ENCODE measurements around the gene NEK7. TPM values are rescaled to one million over a fixed set of nuclear protein-coding genes. Genes with fewer than 3 reads are reported as not detected.

Gene NEK7
- total RNA-seq, 4 donors from 2014 or later = 123 to 219 (median 141) TPM

GRCh38 chr1:198271467-198271866 lies 114.7 kb downstream of the NEK7 start:
- Histone ChIP-seq H3K4me1 (peaks cover 0 to 27% (median 3%) of the 10 kb centered on the region in 4 donors), H3K27me3 (no peaks in the 10 kb centered on the region), H3K27ac (no peak overlapping the region), H3K4me3 (no peak overlapping the region), H3K9me3 (no peaks in the 10 kb centered on the region), H3K36me3 (no peaks in the 10 kb centered on the region)
- DNase-seq (ENCODE audit: low spot score in 2 of 2) = no peak
- TF ChIP-seq EP300 (IDR thresholded peaks at IDR 0.05) (no peak), CTCF (IDR thresholded peaks at IDR 0.05) (no peak), POLR2A (IDR thresholded peaks at IDR 0.05) (no peak)

GRCh38 chr1:198272492-198272891 lies 115.7 kb downstream of the NEK7 start:
- no peak overlapping the region for H3K27ac ChIP-seq
- no peak for DNase-seq (ENCODE audit: low spot score in 2 of 2)
- no peaks in the 10 kb centered on the region for H3K9me3 ChIP-seq
- 10 to 24% methylated on average over 1 of the region's 1 CpG for WGBS, 2 donors
- no peaks in the 10 kb centered on the region for H3K27me3 ChIP-seq
- no peaks in the 10 kb centered on the region for H3K36me3 ChIP-seq
- H3K4me3 ChIP-seq = no peak overlapping the region
- H3K4me1 ChIP-seq = peaks cover 0 to 27% (median 3%) of the 10 kb centered on the region in 4 donors
- TF ChIP-seq EP300 (IDR thresholded peaks at IDR 0.05) (no peak), CTCF (IDR thresholded peaks at IDR 0.05) (no peak), POLR2A (IDR thresholded peaks at IDR 0.05) (no peak)

GRCh38 chr1:198273748-198274295 lies 117.0 kb downstream of the NEK7 start:
- no peak overlapping the region for H3K27ac ChIP-seq
- H3K4me1 ChIP-seq = peaks cover 0 to 21% (median 1%) of the 10 kb centered on the region in 4 donors
- H3K9me3 ChIP-seq = no peaks in the 10 kb centered on the region
- no peaks in the 10 kb centered on the region for H3K27me3 ChIP-seq
- TF ChIP-seq EP300 (IDR thresholded peaks at IDR 0.05) = no peak
- no peak for TF ChIP-seq CTCF (IDR thresholded peaks at IDR 0.05)
- no peak for TF ChIP-seq POLR2A (IDR thresholded peaks at IDR 0.05)
- no peak for DNase-seq (ENCODE audit: low spot score in 2 of 2)
- no peak overlapping the region for H3K4me3 ChIP-seq
- no peaks in the 10 kb centered on the region for H3K36me3 ChIP-seq
- WGBS, 2 donors = 92 to 96% methylated on average over 1 of the region's 1 CpG

GRCh38 chr1:198275597-198275996 lies 118.8 kb downstream of the NEK7 start:
- Histone ChIP-seq H3K27me3 (no peaks in the 10 kb centered on the region), H3K27ac (no peak overlapping the region), H3K4me3 (no peak overlapping the region), H3K9me3 (no peaks in the 10 kb centered on the region), H3K4me1 (peaks cover 0 to 8% (median 0%) of the 10 kb centered on the region in 4 donors), H3K36me3 (no peaks in the 10 kb centered on the region)
- no peak for TF ChIP-seq CTCF (IDR thresholded peaks at IDR 0.05)
- no peak for TF ChIP-seq EP300 (IDR thresholded peaks at IDR 0.05)
- TF ChIP-seq POLR2A (IDR thresholded peaks at IDR 0.05) = no peak
- DNase-seq (ENCODE audit: low spot score in 2 of 2) = no peak
- whole genome bisulfite sequencing, 2 donors = 68 to 72% methylated on average over 1 of the region's 1 CpG

GRCh38 chr1:198276241-198276640 lies 119.4 kb downstream of the NEK7 start:
- DNase-seq (ENCODE audit: low spot score in 2 of 2) = no peak
- no peaks in the 10 kb centered on the region for H3K36me3 ChIP-seq
- no peak overlapping the region for H3K4me3 ChIP-seq
- H3K27ac ChIP-seq = no peak overlapping the region
- TF ChIP-seq EP300 (IDR thresholded peaks at IDR 0.05) = no peak
- TF ChIP-seq CTCF (IDR thresholded peaks at IDR 0.05) = no peak
- no peak for TF ChIP-seq POLR2A (IDR thresholded peaks at IDR 0.05)
- H3K27me3 ChIP-seq = no peaks in the 10 kb centered on the region
- H3K9me3 ChIP-seq = no peaks in the 10 kb centered on the region
- WGBS, 2 donors = 87 to 90% methylated on average over 1 of the region's 1 CpG
- peaks cover 0 to 8% (median 0%) of the 10 kb centered on the region in 4 donors for H3K4me1 ChIP-seq

Measured in tibial nerve (tissue), 4 donors.